Common myeloid progenitor, CD34-positive (primary cell): Measurements from ENCODE around the gene IRAK3.
"Not testable (repeated sequence)": the region's sequence is repeated elsewhere in the genome, so short reads cannot be mapped to it uniquely, and the experiment has no call there.

Source experiments
- CTCF ChIA-PET: fragments of 350-600 bp; sonication (Branson Sonifier 250); formaldehyde crosslinking; loops from one replicate; lab custom pipeline; 2021; ENCODE audit warnings: antibody characterized with exemption; lab: Charles Lee
- POLR2A ChIA-PET: fragments of 350-600 bp; sonication (Branson Sonifier 250); formaldehyde crosslinking; loops from one replicate; lab custom pipeline; 2021; ENCODE audit warnings: antibody characterized with exemption; lab: Charles Lee
- DNase-seq, 3 donors: peaks; one replicate each; pipeline versions ENCODE4 v3.0.0 to v3.0.0-alpha.2; 2013
- H3K27ac ChIP-seq, 2 experiments: 1 replicate in 1 of 2; 2 replicates in 1 of 2; pipeline ENCODE4 v1.7.0; 2013; ENCODE audit warnings: inconsistent platforms in 2 of 2, low read length in 2 of 2, mild to moderate bottlenecking in 2 of 2, low read depth in 1 of 2, moderate library complexity in 1 of 2; ENCODE audit not compliant: severe bottlenecking in 2 of 2, insufficient read depth in 1 of 2, poor library complexity in 1 of 2
- H3K27me3 ChIP-seq, 5 experiments: replicated peaks in 2 of 5; 1 replicate in 3 of 5; 2 replicates in 2 of 5; pipeline versions ENCODE4 v1.6.1 to v1.7.0; 2013; ENCODE audit warnings: low read length in 4 of 5, mild to moderate bottlenecking in 2 of 5, moderate library complexity in 2 of 5, inconsistent platforms in 1 of 5; ENCODE audit not compliant: insufficient read depth in 5 of 5, control insufficient read depth in 4 of 5
- H3K36me3 ChIP-seq, 4 experiments: 1 replicate in 2 of 4; 2 replicates in 2 of 4; pipeline versions ENCODE4 v1.6.1 to v1.7.0; 2013; ENCODE audit warnings: low read length in 3 of 4, control low read depth in 1 of 4, mild to moderate bottlenecking in 1 of 4; ENCODE audit not compliant: control insufficient read depth in 4 of 4, insufficient read depth in 4 of 4
- H3K4me1 ChIP-seq, 4 experiments: 1 replicate in 3 of 4; 2 replicates in 1 of 4; pipeline versions ENCODE4 v1.6.1 to v1.7.1; 2013; ENCODE audit warnings: low read length in 3 of 4, mild to moderate bottlenecking in 3 of 4, control low read depth in 1 of 4, inconsistent platforms in 1 of 4, moderate library complexity in 1 of 4; ENCODE audit not compliant: control insufficient read depth in 4 of 4, insufficient read depth in 4 of 4; ENCODE audit errors: control extremely low read depth in 1 of 4
- H3K4me3 ChIP-seq, 7 experiments: 1 replicate in 4 of 7; 2 replicates in 3 of 7; pipeline versions ENCODE4 v1.5.1 to v1.7.0; 2013; ENCODE audit warnings: mild to moderate bottlenecking in 7 of 7, low read length in 6 of 7, moderate library complexity in 6 of 7, inconsistent platforms in 2 of 7, low read depth in 2 of 7, control low read depth in 1 of 7; ENCODE audit not compliant: insufficient read depth in 4 of 7, control insufficient read depth in 1 of 7; ENCODE audit errors: extremely low read depth in 1 of 7
- H3K9me3 ChIP-seq, 5 experiments: 1 replicate in 4 of 5; 2 replicates in 1 of 5; pipeline versions ENCODE4 v1.6.1 to v1.7.1; 2013; ENCODE audit warnings: low read length in 4 of 5, mild to moderate bottlenecking in 2 of 5, inconsistent platforms in 1 of 5, low read depth in 1 of 5, moderate library complexity in 1 of 5; ENCODE audit not compliant: control insufficient read depth in 4 of 5, insufficient read depth in 2 of 5; ENCODE audit errors: control extremely low read depth in 1 of 5
- WGBS: methylation state at CpG from one replicate; pipeline ENCODE4 v1.1.5; 2013; ENCODE audit not compliant: insufficient coverage; 5-methylcytosine and 5-hydroxymethylcytosine counted together

The IRAK3 gene

DNA sequence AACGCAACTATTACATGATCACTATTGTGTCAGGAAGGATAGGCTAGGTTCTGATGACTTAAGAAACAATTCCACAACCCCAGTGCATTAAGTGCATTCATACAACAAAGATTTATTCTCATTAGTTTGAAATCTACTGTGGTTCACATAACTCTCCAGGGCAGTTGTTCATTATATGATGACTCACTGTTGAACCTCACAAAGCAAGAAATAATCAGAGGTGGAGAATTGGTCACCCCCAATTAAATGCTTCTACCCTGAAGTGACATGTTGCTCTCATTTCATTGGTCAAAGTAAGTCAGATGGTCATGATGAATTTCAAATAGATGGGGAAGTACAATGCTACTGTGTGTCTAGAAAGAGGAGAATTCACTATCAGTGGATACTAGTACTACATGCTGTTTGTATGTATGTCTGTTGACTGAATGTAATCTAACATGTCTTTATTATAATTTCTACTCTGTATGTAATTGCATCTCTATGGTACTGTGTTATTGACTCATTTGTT is 107.2 kb downstream of the IRAK3 start:
- Histone ChIP-seq H3K27ac (no peak overlapping the region), H3K36me3 (no peaks in the 10 kb centered on the region), H3K9me3 (no peaks in the 10 kb centered on the region), H3K4me1 (no peaks in the 10 kb centered on the region), H3K4me3 (no peak overlapping the region), H3K27me3 (no peaks in the 10 kb centered on the region)
- WGBS, result no CpG with 5 or more reads among the region's 1 CpG
- peak in 2 of 3 donors; percentile 7 to 21 for DNase-seq
- CTCF ChIA-PET, result no interaction called here
- POLR2A ChIA-PET, result no interaction called here

DNA sequence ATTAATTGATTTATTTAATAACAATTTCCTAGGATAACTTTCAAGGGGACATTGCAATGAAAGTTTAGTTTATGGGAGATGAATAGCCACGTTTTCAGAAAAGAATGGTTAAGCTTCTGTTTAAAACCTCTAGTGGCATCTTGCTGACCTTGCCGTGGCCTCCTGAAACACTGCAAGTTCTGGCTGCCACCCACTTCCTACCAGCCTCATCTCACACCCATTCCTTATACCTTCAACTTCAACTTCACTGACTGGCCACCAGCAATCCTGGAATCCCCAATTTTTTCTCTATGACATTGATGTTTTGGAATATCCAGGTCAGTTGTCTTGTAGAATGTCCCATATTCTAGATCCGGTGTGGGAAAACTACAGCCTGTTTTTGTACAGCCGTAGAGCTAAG is 108.1 kb downstream of the IRAK3 start:
- WGBS, result 100% methylated on average over 1 of the region's 4 CpGs
- Histone ChIP-seq H3K27ac (no peak overlapping the region), H3K4me1 (peaks cover 0 to 5% (median 2%) of the 10 kb centered on the region in 4 experiments), H3K27me3 (no peaks in the 10 kb centered on the region), H3K36me3 (no peaks in the 10 kb centered on the region), H3K4me3 (no peak overlapping the region), H3K9me3 (no peaks in the 10 kb centered on the region)
- no peak for DNase-seq
- POLR2A ChIA-PET, result no interaction called here
- CTCF ChIA-PET, result no interaction called here

DNA sequence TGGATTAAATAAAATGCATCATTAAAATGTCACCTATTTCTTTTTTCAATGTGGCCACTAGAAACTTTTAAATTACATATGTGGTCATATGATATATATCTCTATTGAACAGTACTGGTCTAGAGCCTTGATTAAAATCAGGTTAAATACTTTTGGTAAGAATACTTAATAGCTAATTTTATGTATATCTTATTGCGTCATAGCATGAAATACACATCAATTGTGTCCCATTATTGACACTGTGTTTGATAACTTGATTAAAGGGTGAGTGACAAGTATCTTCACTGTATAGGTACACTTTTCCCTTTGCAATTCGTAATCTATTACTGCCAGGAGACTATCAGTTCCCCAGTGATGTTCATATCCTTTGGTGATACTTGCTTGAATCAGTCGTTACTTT is 108.9 kb downstream of the IRAK3 start:
- H3K27me3 ChIP-seq, result no peaks in the 10 kb centered on the region
- no peaks in the 10 kb centered on the region for H3K36me3 ChIP-seq
- no peak overlapping the region for H3K4me3 ChIP-seq
- peaks cover 0 to 5% (median 2%) of the 10 kb centered on the region in 4 experiments for H3K4me1 ChIP-seq
- no peak for DNase-seq
- WGBS, result no CpG with 5 or more reads among the region's 3 CpGs
- CTCF ChIA-PET, result no interaction called here
- no peaks in the 10 kb centered on the region for H3K9me3 ChIP-seq
- POLR2A ChIA-PET, result no interaction called here
- no peak overlapping the region for H3K27ac ChIP-seq

DNA sequence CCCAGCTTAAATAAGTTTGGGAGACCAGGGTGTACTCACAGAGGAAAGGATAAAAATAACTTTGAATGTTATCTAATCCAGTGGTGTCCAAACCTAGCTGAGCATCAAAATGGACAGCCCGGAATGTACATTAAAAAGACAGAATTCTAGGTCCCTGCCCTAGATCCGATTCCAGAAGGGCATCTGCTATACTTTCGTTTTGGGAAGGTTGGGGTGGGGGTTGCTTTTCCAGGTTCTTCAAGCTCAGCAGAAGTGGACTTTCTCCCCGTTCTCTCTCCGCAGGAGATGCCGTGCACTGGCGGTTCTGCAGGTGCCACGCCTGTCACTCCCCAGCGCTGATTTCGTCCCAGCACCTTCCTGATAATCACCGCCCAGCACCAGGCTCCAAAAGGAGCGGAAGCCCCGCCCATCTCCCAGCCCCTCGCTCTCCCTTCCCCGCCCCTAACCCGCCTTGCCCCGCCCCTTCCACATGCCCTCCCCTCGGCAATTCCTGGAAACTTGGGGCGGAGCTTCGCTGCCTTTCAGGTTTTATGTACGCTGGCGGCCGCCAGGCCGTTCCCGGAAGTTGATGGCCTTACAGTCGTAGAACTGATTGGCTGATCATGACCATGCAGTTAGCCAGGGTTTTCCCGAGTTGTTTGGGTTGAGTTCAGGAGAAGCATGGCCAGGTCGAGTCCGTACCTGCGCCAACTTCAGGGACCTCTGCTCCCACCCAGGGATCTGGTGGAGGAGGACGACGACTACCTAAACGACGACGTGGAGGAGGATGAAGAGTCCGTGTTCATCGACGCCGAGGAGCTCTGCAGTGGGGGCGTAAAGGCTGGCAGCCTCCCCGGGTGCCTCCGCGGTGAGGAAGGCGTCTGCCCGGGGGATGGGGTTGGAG is 113.2 kb downstream of the IRAK3 start, which contains the start of gene HELB:
Gene HELB, plus strand, starts transcription at position 550 of the 883 bp plus-strand sequence. Its CDS starts 111 bp downstream, at position 661.
- CTCF ChIA-PET, result interaction anchor here (1.3 to 1.9 kb wide), 3 partner anchors 12 to 33 kb away, joined by 3 to 6 read pairs (median 3); no protein-coding TSS in a partner anchor
- Histone ChIP-seq H3K27me3 (no peaks in the 10 kb centered on the region), H3K4me1 (peaks cover 9 to 24% (median 17%) of the 10 kb centered on the region in 4 experiments)

DNA sequence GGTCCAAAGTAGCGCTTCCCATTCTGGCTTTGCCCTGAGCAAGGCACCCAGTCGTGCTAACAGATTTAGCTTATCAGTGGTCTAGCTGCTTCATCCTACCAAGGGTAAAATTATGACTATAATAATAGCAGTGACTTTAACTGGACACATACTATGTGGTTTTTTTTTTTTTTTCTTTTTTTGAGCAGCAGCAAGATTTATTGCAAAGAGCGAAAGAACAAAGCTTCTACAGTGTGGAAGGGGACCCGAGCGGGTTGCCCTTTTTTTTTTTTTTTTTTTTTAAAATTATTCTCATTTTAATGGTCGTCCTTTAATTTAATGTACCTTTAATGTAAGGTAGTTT is 113.8 kb downstream of the IRAK3 start:
- CTCF ChIA-PET, result interaction anchor here (1.3 to 1.9 kb wide), 3 partner anchors 11 to 34 kb away, joined by 3 to 6 read pairs (median 3); no protein-coding TSS in a partner anchor
- Histone ChIP-seq H3K27ac (peak overlapping the region; percentile 75 to 82), H3K27me3 (no peaks in the 10 kb centered on the region), H3K36me3 (peaks cover 2 to 13% (median 7%) of the 10 kb centered on the region in 4 experiments), H3K4me1 (peaks cover 9 to 24% (median 17%) of the 10 kb centered on the region in 4 experiments), H3K4me3 (peak overlapping the region; percentile 85 to 99 (median 94)), H3K9me3 (no peaks in the 10 kb centered on the region)
- WGBS, result no CpG with 5 or more reads among the region's 6 CpGs
- POLR2A ChIA-PET, result interaction anchor here (0.6 to 1.6 kb wide), 4 partner anchors 27 to 286 kb away, joined by 3 to 5 read pairs (median 4); no protein-coding TSS in a partner anchor
- peak in 1 of 3 donors; percentile 4 for DNase-seq

More for the DNA sequence above, 113.2 kb downstream of the IRAK3 start, which contains the start of gene HELB:
- H3K9me3 ChIP-seq, result no peaks in the 10 kb centered on the region
- H3K36me3 ChIP-seq, result peaks cover 2 to 10% (median 6%) of the 10 kb centered on the region in 4 experiments
- peak; percentile 95 to 96 (median 95) for DNase-seq
- WGBS, result 0% methylated on average over 35 of the region's 45 CpGs
- peak within 1 kb of the TSS; percentile 75 to 82 for H3K27ac ChIP-seq
- peak within 1 kb of the TSS; percentile 85 to 99 (median 94) for H3K4me3 ChIP-seq
- POLR2A ChIA-PET, result interaction anchor here (0.6 to 1.6 kb wide), 4 partner anchors 28 to 286 kb away, joined by 3 to 5 read pairs (median 4); no protein-coding TSS in a partner anchor

DNA sequence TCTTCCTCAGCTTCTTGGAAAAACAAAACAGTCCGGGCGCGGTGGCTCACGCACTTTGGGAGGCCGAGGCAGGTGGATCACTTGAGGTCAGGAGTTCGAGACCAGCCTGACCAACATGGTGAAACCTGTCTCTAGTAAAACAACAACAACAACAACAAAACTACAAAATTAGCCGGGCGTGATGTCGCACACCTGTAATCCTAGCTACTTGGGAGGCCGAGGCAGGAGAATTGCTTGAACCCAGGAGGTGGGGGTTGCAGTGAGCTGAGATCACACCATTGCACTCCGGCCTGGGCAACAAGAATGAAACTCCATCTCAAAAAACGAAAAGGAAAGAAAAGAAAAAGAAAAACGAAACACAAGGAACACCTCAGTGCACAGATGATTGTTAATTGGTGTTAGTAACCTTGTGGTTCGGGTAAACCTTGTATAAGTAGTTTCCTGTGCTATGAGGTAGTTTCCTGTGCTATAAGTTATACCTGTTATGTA is 114.3 kb downstream of the IRAK3 start:
- H3K4me3 ChIP-seq, result peak overlapping the region in 6 of 7 experiments; percentile 85 to 99 (median 92)
- not testable (repeated sequence) for H3K27ac ChIP-seq, H3K27me3 ChIP-seq, H3K9me3 ChIP-seq
- ChIA-PET POLR2A (interaction anchor here (0.7 to 1.6 kb wide), 2 partner anchors 27 to 85 kb away, joined by 3 to 5 read pairs; no protein-coding TSS in a partner anchor), CTCF (interaction anchor here (1.3 to 1.9 kb wide), 2 partner anchors 11 to 35 kb away, joined by 3 to 6 read pairs; no protein-coding TSS in a partner anchor)
- WGBS, result 75% methylated on average over 7 of the region's 14 CpGs
- peak in 1 of 3 donors; percentile 36 for DNase-seq
- peaks cover 5 to 17% (median 9%) of the 10 kb centered on the region in 4 experiments for H3K36me3 ChIP-seq
- H3K4me1 ChIP-seq, result peaks cover 9 to 24% (median 17%) of the 10 kb centered on the region in 4 experiments
